AG04450 (cell line): ENCODE results near the gene ADGRG3. TPM values are rescaled to one million over a fixed set of nuclear protein-coding genes. Genes with fewer than 3 reads are reported as not detected.

Experiments
- CTCF ChIA-PET: fragments of 300-600, 350-600 bp; formaldehyde crosslinking; extraction: SDS; loops from one replicate; lab custom pipeline; 2022; ENCODE audit warnings: antibody characterized with exemption, inconsistent platforms; lab: Charles Lee
- POLR2A ChIA-PET: fragments of 350-600 bp; formaldehyde crosslinking; extraction: SDS; loops from one replicate; lab custom pipeline; 2021; ENCODE audit warnings: antibody characterized with exemption, inconsistent platforms; lab: Yijun Ruan, JAX
- DNase-seq: peaks from one replicate; pipeline ENCODE4 v3.0.0-alpha.2; 2011; ENCODE audit warnings: low read depth, low spot score
- H3K27ac ChIP-seq: one replicate; pipeline ENCODE4 v1.5.1; 2012; ENCODE audit warnings: low read depth, low read length, control low read depth
- H3K27me3 ChIP-seq: one replicate; pipeline ENCODE4 v1.6.0; 2012; ENCODE audit warnings: low read length; ENCODE audit not compliant: control insufficient read depth, insufficient read depth
- H3K4me3 ChIP-seq: 2 replicates; pipeline ENCODE4 v1.5.1; 2011; ENCODE audit warnings: mild to moderate bottlenecking, low read depth, low read length, control low read depth
- H3K9me3 ChIP-seq: 2 replicates; pipeline ENCODE4 v1.5.1; 2012; ENCODE audit warnings: low read length; ENCODE audit not compliant: control insufficient read depth, insufficient read depth
- polyA plus RNA-seq: library from polyadenylated mRNA; depleted of rRNA; stranded (reverse); fragments of >200 nt; gene quantifications from 2 replicates; pipeline ENCODE4 v1.2.3, GENCODE V29; 2011
- TF ChIP-seq, protein P1 (sequence below): IDR thresholded peaks from 2 replicates; pipeline ENCODE4 v1.5.1; 2011; ENCODE audit warnings: low read depth, low read length, control low read depth, inconsistent platforms

ADGRG3 gene
- polyA plus RNA-seq, 1 experiment, result not detected

- ChIA-PET POLR2A (no interaction called here), CTCF (interaction anchor here (0.5 to 5.9 kb wide), 37 partner anchors 8 to 916 kb away, joined by 3 to 94 read pairs (median 5); partner anchors contain the start of genes ADGRG1 and ADGRG5)
- no peaks in the 10 kb centered on the region for H3K27me3 ChIP-seq
- TF ChIP-seq, protein P1, sequence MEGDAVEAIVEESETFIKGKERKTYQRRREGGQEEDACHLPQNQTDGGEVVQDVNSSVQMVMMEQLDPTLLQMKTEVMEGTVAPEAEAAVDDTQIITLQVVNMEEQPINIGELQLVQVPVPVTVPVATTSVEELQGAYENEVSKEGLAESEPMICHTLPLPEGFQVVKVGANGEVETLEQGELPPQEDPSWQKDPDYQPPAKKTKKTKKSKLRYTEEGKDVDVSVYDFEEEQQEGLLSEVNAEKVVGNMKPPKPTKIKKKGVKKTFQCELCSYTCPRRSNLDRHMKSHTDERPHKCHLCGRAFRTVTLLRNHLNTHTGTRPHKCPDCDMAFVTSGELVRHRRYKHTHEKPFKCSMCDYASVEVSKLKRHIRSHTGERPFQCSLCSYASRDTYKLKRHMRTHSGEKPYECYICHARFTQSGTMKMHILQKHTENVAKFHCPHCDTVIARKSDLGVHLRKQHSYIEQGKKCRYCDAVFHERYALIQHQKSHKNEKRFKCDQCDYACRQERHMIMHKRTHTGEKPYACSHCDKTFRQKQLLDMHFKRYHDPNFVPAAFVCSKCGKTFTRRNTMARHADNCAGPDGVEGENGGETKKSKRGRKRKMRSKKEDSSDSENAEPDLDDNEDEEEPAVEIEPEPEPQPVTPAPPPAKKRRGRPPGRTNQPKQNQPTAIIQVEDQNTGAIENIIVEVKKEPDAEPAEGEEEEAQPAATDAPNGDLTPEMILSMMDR, result peak; percentile 100
- H3K27ac ChIP-seq, result no peak overlapping the region
- no peak overlapping the region for H3K4me3 ChIP-seq
- no peaks in the 10 kb centered on the region; the same call in 1 of the 2 replicates for H3K9me3 ChIP-seq
- peak; percentile 34 for DNase-seq
Observed at GRCh38 chr16:57648581-57649442, 19.3 kb upstream of the ADGRG3 start.

- ChIA-PET POLR2A (no interaction called here), CTCF (interaction anchor here (0.6 to 5.9 kb wide), 23 partner anchors 9 to 400 kb away, joined by 3 to 94 read pairs (median 5); partner anchors contain the start of gene ADGRG1)
- Histone ChIP-seq H3K4me3 (no peak overlapping the region), H3K9me3 (no peaks in the 10 kb centered on the region; the same call in 1 of the 2 replicates), H3K27me3 (no peaks in the 10 kb centered on the region), H3K27ac (no peak overlapping the region)
- no peak for DNase-seq
- TF ChIP-seq, protein P1, result no peak
Observed at GRCh38 chr16:57649443-57649751, 18.7 kb upstream of the ADGRG3 start.

DNA sequence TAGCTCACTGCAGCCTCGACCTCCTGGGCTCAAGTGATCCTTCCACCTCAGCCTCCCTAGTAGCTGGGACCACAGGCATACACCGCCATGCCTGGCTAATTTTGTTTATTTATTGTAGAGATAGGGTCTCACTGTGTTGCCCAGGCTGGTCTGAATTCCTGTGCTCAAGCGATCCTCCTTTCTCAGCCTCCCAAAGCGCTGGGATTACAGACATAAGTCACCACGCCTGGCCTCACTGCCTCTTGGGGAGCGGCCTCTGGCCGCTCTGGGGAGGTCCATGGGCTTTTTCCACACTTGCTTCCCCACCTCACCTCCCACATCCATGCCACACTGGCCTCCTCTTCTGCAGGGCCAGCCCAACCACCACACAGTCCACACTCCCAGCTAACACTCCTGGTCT is 18.3 kb upstream of the ADGRG3 start:
- H3K27me3 ChIP-seq, result no peaks in the 10 kb centered on the region
- POLR2A ChIA-PET, result no interaction called here
- CTCF ChIA-PET, result interaction anchor here (0.5 to 5.9 kb wide), 25 partner anchors 9 to 400 kb away, joined by 3 to 94 read pairs (median 5); partner anchors contain the start of gene ADGRG1
- no peak overlapping the region for H3K27ac ChIP-seq
- no peaks in the 10 kb centered on the region; the same call in 1 of the 2 replicates for H3K9me3 ChIP-seq
- H3K4me3 ChIP-seq, result no peak overlapping the region
- DNase-seq, result no peak
- TF ChIP-seq, protein P1, result no peak

GRCh38 chr16:57651344-57652333 is 16.5 kb upstream of the ADGRG3 start:
- DNase-seq, result no peak
- no peaks in the 10 kb centered on the region for H3K27me3 ChIP-seq
- no peak overlapping the region for H3K27ac ChIP-seq
- H3K9me3 ChIP-seq, result no peaks in the 10 kb centered on the region; the same call in 1 of the 2 replicates
- no peak overlapping the region for H3K4me3 ChIP-seq
- TF ChIP-seq, protein P1, result no peak
- CTCF ChIA-PET, result interaction anchor here (1.0 to 1.5 kb wide), 3 partner anchors 51 to 75 kb away, joined by 3 to 8 read pairs (median 8); no protein-coding TSS in a partner anchor
- POLR2A ChIA-PET, result no interaction called here
